SK-N-SH (cell line): Measurements from ENCODE around the gene HERC5. TPM values are rescaled to one million over a fixed set of nuclear protein-coding genes. Genes with fewer than 3 reads are reported as not detected.

Experiments
- CTCF ChIA-PET: fragments of 300-600, 350-600 bp; formaldehyde crosslinking; extraction: SDS; loops from one replicate; lab custom pipeline; 2021; lab: Yijun Ruan, JAX
- POLR2A ChIA-PET: fragments of 350-600 bp; sonication (Branson Sonifier 250); formaldehyde crosslinking; extraction: SDS; loops from one replicate; lab custom pipeline; 2020; ENCODE audit warnings: antibody characterized with exemption, inconsistent platforms; lab: Yijun Ruan, JAX
- DNase-seq: peaks from one replicate; pipeline ENCODE4 v3.0.0; 2012
- H2AFZ ChIP-seq: fragments of 200-600 bp; sonication (generic); 2 replicates; pipeline ENCODE4 v1.8.1; 2016; ENCODE audit warnings: antibody characterized with exemption, mild to moderate bottlenecking, low read depth
- H3F3A ChIP-seq: fragments of 200-600 bp; sonication (generic); replicated peaks from 2 replicates; pipeline ENCODE3; 2016; ENCODE audit warnings: antibody characterized with exemption, mild to moderate bottlenecking; ENCODE audit not compliant: insufficient read depth
- H3K27ac ChIP-seq, 2 experiments: fragments of 200-500 bp in 1 of 2; fragments of 200-600 bp in 1 of 2; sonication (Bioruptor generic) in 1 of 2; sonication (generic), shearing (Covaris generic) in 1 of 2; 2 replicates each; pipeline versions ENCODE4 v1.5.1 to v1.6.1; 2014 to 2016; ENCODE audit warnings: low read depth in 2 of 2, inconsistent platforms in 1 of 2, low read length in 1 of 2, mild to moderate bottlenecking in 1 of 2, mixed read lengths in 1 of 2
- H3K27me3 ChIP-seq: fragments of 200-600 bp; sonication (generic), shearing (Covaris generic); 2 replicates; pipeline ENCODE4 v1.6.1; 2016; ENCODE audit warnings: mixed run types; ENCODE audit not compliant: insufficient read depth
- H3K36me3 ChIP-seq, 2 experiments: fragments of 200-500 bp in 1 of 2; fragments of 200-600 bp in 1 of 2; sonication (Bioruptor generic) in 1 of 2; sonication (generic) in 1 of 2; replicated peaks in 1 of 2; 2 replicates each; pipeline versions ENCODE3 to v1.5.1; 2014 to 2016; ENCODE audit warnings: low read length in 1 of 2, mild to moderate bottlenecking in 1 of 2; ENCODE audit not compliant: insufficient read depth in 2 of 2, control insufficient read depth in 1 of 2
- H3K4me1 ChIP-seq, 2 experiments: fragments of 200-500 bp in 1 of 2; fragments of 200-600 bp in 1 of 2; sonication (Bioruptor generic) in 1 of 2; sonication (generic), shearing (Covaris generic) in 1 of 2; 2 replicates each; pipeline versions ENCODE4 v1.5.1 to v1.6.1; 2014 to 2016; ENCODE audit warnings: low read depth in 1 of 2, low read length in 1 of 2, mixed run types in 1 of 2; ENCODE audit not compliant: insufficient read depth in 2 of 2, control insufficient read depth in 1 of 2
- H3K4me2 ChIP-seq: fragments of 200-600 bp; sonication (generic), shearing (Covaris generic); 2 replicates; pipeline ENCODE4 v1.6.1; 2017; ENCODE audit warnings: mixed run types
- H3K4me3 ChIP-seq, 2 experiments: fragments of 200-500 bp in 1 of 2; fragments of 200-600 bp in 1 of 2; sonication (Bioruptor generic) in 1 of 2; sonication (generic), shearing (Covaris generic) in 1 of 2; 2 replicates each; pipeline versions ENCODE4 v1.5.1 to v1.8.1; 2014 to 2016; ENCODE audit warnings: low read depth in 2 of 2, inconsistent platforms in 1 of 2, low read length in 1 of 2, mild to moderate bottlenecking in 1 of 2, mixed read lengths in 1 of 2, moderate library complexity in 1 of 2
- H3K79me2 ChIP-seq: fragments of 200-600 bp; sonication (generic); 2 replicates; pipeline ENCODE4 v1.8.1; 2017; ENCODE audit warnings: mild to moderate bottlenecking; ENCODE audit not compliant: insufficient read depth
- H3K9ac ChIP-seq: fragments of 200-600 bp; sonication (generic); 2 replicates; pipeline ENCODE4 v1.6.1; 2017; ENCODE audit warnings: mixed run types
- H3K9me2 ChIP-seq: fragments of 200-600 bp; sonication (generic); 2 replicates; pipeline ENCODE4 v1.6.1; 2017; ENCODE audit warnings: mixed run types
- H3K9me3 ChIP-seq: fragments of 200-600 bp; sonication (generic); 2 replicates; pipeline ENCODE4 v1.6.1; 2017; ENCODE audit warnings: mixed run types, mild to moderate bottlenecking, moderate library complexity
- H4K20me1 ChIP-seq: fragments of 200-600 bp; sonication (generic); 2 replicates; pipeline ENCODE4 v1.6.1; 2017; ENCODE audit warnings: mild to moderate bottlenecking, mixed run types; ENCODE audit not compliant: insufficient read depth
- CHD2 ChIP-seq: fragments of 150-350 bp; IDR thresholded peaks from 2 replicates; pipeline ENCODE4 v1.6.1; 2018; ENCODE audit warnings: low read length; ENCODE audit not compliant: partially characterized antibody
- CTCF ChIP-seq: fragments of 200-600 bp; sonication (generic); IDR thresholded peaks from 2 replicates; pipeline ENCODE4 v1.6.1; 2017; ENCODE audit warnings: antibody characterized with exemption, mild to moderate bottlenecking, moderate library complexity
- ELF1 ChIP-seq: IDR thresholded peaks from 2 replicates; pipeline ENCODE4 v1.4.0; 2012
- FOSL2 ChIP-seq: IDR thresholded peaks from 2 replicates; pipeline ENCODE4 v1.4.0; 2012; ENCODE audit warnings: low read depth, mild to moderate bottlenecking, moderate library complexity, borderline replicate concordance
- FOXJ3 ChIP-seq: sonication (generic); formaldehyde crosslinking; IDR thresholded peaks from 2 replicates; pipeline ENCODE4 v1.5.1; 2020; ENCODE audit warnings: mild to moderate bottlenecking, missing genetic modification reagents
- FOXM1 ChIP-seq: IDR thresholded peaks from 2 replicates; pipeline ENCODE4 v1.4.0; 2012; ENCODE audit warnings: low read depth, mild to moderate bottlenecking
- GATA2 ChIP-seq: sonication (generic); formaldehyde crosslinking; IDR thresholded peaks from 2 replicates; pipeline ENCODE4 v1.5.0; 2020; ENCODE audit warnings: mild to moderate bottlenecking, missing genetic modification reagents
- IRF3 ChIP-seq: fragments of 150-350 bp; IDR thresholded peaks from 2 replicates; pipeline ENCODE4 v1.6.1; 2016; ENCODE audit warnings: mild to moderate bottlenecking, low read depth, low read length
- JUND ChIP-seq: IDR thresholded peaks from 2 replicates; pipeline ENCODE4 v1.4.0; 2012
- NFIC ChIP-seq: IDR thresholded peaks from 2 replicates; pipeline ENCODE4 v1.4.0; 2012; ENCODE audit warnings: borderline replicate concordance
- NRF1 ChIP-seq: IDR thresholded peaks from 2 replicates; pipeline ENCODE4 v1.6.1; 2012; ENCODE audit warnings: low read depth, mild to moderate bottlenecking, low read length
- RCOR1 ChIP-seq: fragments of 150-350 bp; IDR thresholded peaks from 2 replicates; pipeline ENCODE4 v1.6.1; 2017; ENCODE audit warnings: antibody characterized with exemption, low read length
- REST ChIP-seq: IDR thresholded peaks from 2 replicates; pipeline ENCODE4 v1.6.1; 2012; ENCODE audit warnings: mild to moderate bottlenecking, low read depth, low read length, moderate library complexity
- TAF1 ChIP-seq: IDR thresholded peaks from 2 replicates; pipeline ENCODE4 v1.6.1; 2012; ENCODE audit warnings: low read depth, mild to moderate bottlenecking, low read length, moderate library complexity, borderline replicate concordance
- TCF12 ChIP-seq: IDR thresholded peaks from 2 replicates; pipeline ENCODE4 v1.4.0; 2012
- TEAD4 ChIP-seq: IDR thresholded peaks from 2 replicates; pipeline ENCODE4 v1.4.0; 2012; ENCODE audit warnings: mild to moderate bottlenecking, borderline replicate concordance; ENCODE audit not compliant: insufficient read depth
- USF2 ChIP-seq: fragments of 150-350 bp; IDR thresholded peaks from 2 replicates; pipeline ENCODE4 v1.6.1; 2017; ENCODE audit warnings: antibody characterized with exemption, low read length, low read depth, borderline replicate concordance
- WGBS: methylation state at CpG from one replicate; pipeline ENCODE4 v1.1.6; 2017; ENCODE audit warnings: low lambda C conversion rate; 5-methylcytosine and 5-hydroxymethylcytosine counted together
- polyA plus RNA-seq, 3 experiments: library from polyadenylated mRNA; depleted of rRNA; stranded (reverse); fragments of >200 nt; gene quantifications; 2 replicates each; pipeline ENCODE4 v1.2.3, GENCODE V29; 2012

HERC5 gene
- polyA plus RNA-seq, 1 of the 3 experiments (the other 2 are of a cell fraction) = 0.15 TPM

GRCh38 chr4:88511236-88511635 is 54.3 kb downstream of the HERC5 start:
- H3K27ac ChIP-seq = no peak overlapping the region
- no peak for DNase-seq
- no peaks in the 10 kb centered on the region for H3F3A ChIP-seq
- H3K9ac ChIP-seq = no peak overlapping the region
- 82% methylated on average over 3 of the region's 3 CpGs for WGBS
- no peaks in the 10 kb centered on the region for H3K9me3 ChIP-seq
- H2AFZ ChIP-seq = no peak overlapping the region
- H3K4me2 ChIP-seq = no peak overlapping the region
- POLR2A ChIA-PET = no interaction called here
- H3K4me3 ChIP-seq = no peak overlapping the region
- TF ChIP-seq RCOR1 (no peak), ELF1 (no peak), FOXM1 (no peak), FOXJ3 (CRISPR knock-in tag) (no peak), NFIC (no peak), GATA2 (CRISPR knock-in tag) (no peak), CHD2 (no peak), FOSL2 (no peak), REST (no peak), NRF1 (no peak), JUND (no peak), TCF12 (no peak), TEAD4 (no peak), IRF3 (no peak), TAF1 (no peak), CTCF (no peak), USF2 (no peak)
- H3K36me3 ChIP-seq = no peaks in the 10 kb centered on the region
- CTCF ChIA-PET = interaction anchor here (1.5 to 8.9 kb wide), 4 partner anchors 132 to 299 kb away, joined by 5 to 93 read pairs (median 12); partner anchors contain the start of gene HERC6
- no peaks in the 10 kb centered on the region; a peak in 1 of 4 replicates for H3K4me1 ChIP-seq
- no peaks in the 10 kb centered on the region for H4K20me1 ChIP-seq
- H3K9me2 ChIP-seq = no peaks in the 10 kb centered on the region
- no peaks in the 10 kb centered on the region for H3K79me2 ChIP-seq
- H3K27me3 ChIP-seq = no peaks in the 10 kb centered on the region
